Measurements from ENCODE around the gene OR6Q1.
"Not testable (repeated sequence)": the region's sequence is repeated elsewhere in the genome, so short reads cannot be mapped to it uniquely, and the experiment has no call there.

The OR6Q1 gene

GRCh38 chr11:58030653-58031052, at the start of gene OR6Q1:
TSS of gene OR6Q1 (plus strand) at chr11:58030953. CDS start at chr11:58030953, 0 bp downstream.
- DNase-seq, result no peak

GRCh38 chr11:57981536-57981935, 49.2 kb upstream of the OR6Q1 start:
- DNase-seq, result no peak

GRCh38 chr11:57982776-57983175, 48.0 kb upstream of the OR6Q1 start:
- no peak for DNase-seq

GRCh38 chr11:57983191-57983590, 47.6 kb upstream of the OR6Q1 start:
- no peak for DNase-seq

- DNase-seq, result not testable (repeated sequence)
Measured at GRCh38 chr11:57999523-57999922, 31.2 kb upstream of the OR6Q1 start.

- DNase-seq, result not testable (repeated sequence)
Measured at GRCh38 chr11:58000021-58000420, 30.7 kb upstream of the OR6Q1 start.

- DNase-seq, result no peak
Measured at GRCh38 chr11:58000699-58001098, 30.1 kb upstream of the OR6Q1 start.

GRCh38 chr11:58003036-58003435, 27.7 kb upstream of the OR6Q1 start:
- DNase-seq, result no peak

GRCh38 chr11:58003591-58003990, 27.2 kb upstream of the OR6Q1 start:
- no peak for DNase-seq

GRCh38 chr11:58004664-58005063, 26.1 kb upstream of the OR6Q1 start:
- no peak for DNase-seq

GRCh38 chr11:58006940-58007339, 23.8 kb upstream of the OR6Q1 start:
- DNase-seq, result peak in 2 of 3 donors; percentile 9 to 11

GRCh38 chr11:58011771-58012170, 19.0 kb upstream of the OR6Q1 start:
- DNase-seq, result no peak

GRCh38 chr11:58023435-58023931, 7.3 kb upstream of the OR6Q1 start, which contains the start of gene OR9Q1:
TSS of gene OR9Q1 (plus strand) at chr11:58023881. CDS start at chr11:58179445, 155,564 bp downstream.
- no peak for DNase-seq

GRCh38 chr11:58024601-58025091, 6.1 kb upstream of the OR6Q1 start:
- DNase-seq, result no peak

- DNase-seq, result no peak
Measured at GRCh38 chr11:58027341-58027740, 3.4 kb upstream of the OR6Q1 start.

GRCh38 chr11:58028687-58029411, 1.9 kb upstream of the OR6Q1 start:
- peak; percentile 76 to 80 (median 79) for DNase-seq

- no peak for DNase-seq
Measured at GRCh38 chr11:58034471-58034870, 3.7 kb downstream of the OR6Q1 start.

- no peak for DNase-seq
Measured at GRCh38 chr11:58039589-58039988, 8.8 kb downstream of the OR6Q1 start.

GRCh38 chr11:58043379-58043778, 12.6 kb downstream of the OR6Q1 start:
- DNase-seq, result no peak

- DNase-seq, result no peak
Measured at GRCh38 chr11:58046231-58046630, 15.5 kb downstream of the OR6Q1 start.

GRCh38 chr11:58047818-58048217, 17.1 kb downstream of the OR6Q1 start:
- DNase-seq, result no peak

- no peak for DNase-seq
Measured at GRCh38 chr11:58055806-58056401, 25.2 kb downstream of the OR6Q1 start.

GRCh38 chr11:58057481-58057880, 26.7 kb downstream of the OR6Q1 start:
- no peak for DNase-seq

All from suppressor macrophage treated with lipopolysaccharide for 1 hour (primary cell).